GM18517 (cell line): ENCODE measurements around the gene LPCAT4.

ENCODE experiments used
- ATAC-seq: cut with Tn5 transposase; IDR thresholded peaks from one replicate; pipeline ENCODE4 v1.9.1; 2021; ENCODE audit warnings: mild to moderate bottlenecking, moderate library complexity; ENCODE audit not compliant: unreplicated experiment

LPCAT4 gene

GRCh38 chr15:34337557-34338306 lies 29.3 kb downstream of the LPCAT4 start, which contains the start of gene SLC12A6:
Gene SLC12A6, minus strand, starts transcription at chr15:34337781. Its CDS starts 1,101 bp downstream, at chr15:34336680.
- peak; percentile 43 for ATAC-seq

DNA sequence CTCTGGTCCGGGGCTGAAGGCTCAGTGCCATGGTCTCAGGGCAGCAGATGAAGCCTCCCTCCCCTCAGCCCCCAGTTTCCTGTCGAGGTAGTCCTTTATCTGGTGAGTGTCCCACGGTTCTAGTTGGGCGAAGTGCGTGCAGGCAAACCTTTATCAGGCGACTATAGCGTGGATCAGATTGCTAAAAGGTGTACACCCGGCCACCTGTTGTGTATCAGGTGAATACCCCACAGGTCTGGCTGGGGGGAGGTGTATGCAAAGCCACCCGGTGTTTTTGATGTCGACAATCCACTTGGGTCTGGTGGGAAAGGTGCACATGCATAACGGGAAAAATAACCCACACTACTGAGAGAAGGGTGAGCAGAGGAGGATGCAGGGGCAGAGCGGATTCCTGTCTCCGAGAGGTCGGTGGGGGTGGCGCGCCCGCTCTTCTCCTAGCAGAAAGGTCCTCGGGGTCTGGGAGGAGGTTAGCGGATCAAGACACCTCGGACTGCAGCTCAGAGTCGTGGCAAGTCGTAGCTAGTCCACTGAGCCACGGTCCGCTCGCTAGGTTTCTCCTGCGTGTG lies 29.9 kb downstream of the LPCAT4 start:
- ATAC-seq, result no peak

DNA sequence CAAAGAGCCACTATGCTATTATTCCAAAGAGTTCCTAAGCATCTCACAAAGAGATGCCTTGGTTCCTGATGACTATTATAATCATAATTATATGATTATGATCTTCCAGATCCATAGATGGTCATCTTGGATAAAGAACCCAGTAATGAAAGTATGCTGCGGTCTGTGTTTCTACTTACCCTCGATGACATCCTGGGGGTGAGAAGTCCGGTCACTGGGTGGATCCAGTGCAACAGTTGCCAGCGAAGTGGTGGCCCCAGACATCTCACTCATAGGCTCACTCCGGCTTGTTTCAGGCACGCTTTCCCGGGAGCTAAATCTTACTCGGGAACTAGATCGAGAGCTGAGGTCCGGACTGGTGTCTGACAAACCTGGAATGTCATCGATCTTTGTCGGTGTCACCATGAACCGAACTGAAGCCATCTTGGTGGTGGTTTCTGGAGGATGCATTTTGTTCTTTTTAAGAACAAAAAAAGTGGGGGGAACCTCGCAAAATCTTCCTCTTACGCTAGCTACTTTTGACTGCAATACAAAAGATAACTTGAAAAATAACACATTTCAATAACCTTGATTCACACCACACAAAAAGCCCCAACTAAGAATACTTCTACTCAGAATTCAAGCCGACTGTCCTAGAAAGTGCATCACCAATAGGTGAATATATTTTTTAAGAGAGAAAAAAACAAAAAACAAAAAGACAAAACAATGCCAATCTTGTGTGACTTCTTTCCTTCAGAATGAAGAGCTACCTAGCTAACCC lies 30.6 kb downstream of the LPCAT4 start:
- ATAC-seq, result no peak

DNA sequence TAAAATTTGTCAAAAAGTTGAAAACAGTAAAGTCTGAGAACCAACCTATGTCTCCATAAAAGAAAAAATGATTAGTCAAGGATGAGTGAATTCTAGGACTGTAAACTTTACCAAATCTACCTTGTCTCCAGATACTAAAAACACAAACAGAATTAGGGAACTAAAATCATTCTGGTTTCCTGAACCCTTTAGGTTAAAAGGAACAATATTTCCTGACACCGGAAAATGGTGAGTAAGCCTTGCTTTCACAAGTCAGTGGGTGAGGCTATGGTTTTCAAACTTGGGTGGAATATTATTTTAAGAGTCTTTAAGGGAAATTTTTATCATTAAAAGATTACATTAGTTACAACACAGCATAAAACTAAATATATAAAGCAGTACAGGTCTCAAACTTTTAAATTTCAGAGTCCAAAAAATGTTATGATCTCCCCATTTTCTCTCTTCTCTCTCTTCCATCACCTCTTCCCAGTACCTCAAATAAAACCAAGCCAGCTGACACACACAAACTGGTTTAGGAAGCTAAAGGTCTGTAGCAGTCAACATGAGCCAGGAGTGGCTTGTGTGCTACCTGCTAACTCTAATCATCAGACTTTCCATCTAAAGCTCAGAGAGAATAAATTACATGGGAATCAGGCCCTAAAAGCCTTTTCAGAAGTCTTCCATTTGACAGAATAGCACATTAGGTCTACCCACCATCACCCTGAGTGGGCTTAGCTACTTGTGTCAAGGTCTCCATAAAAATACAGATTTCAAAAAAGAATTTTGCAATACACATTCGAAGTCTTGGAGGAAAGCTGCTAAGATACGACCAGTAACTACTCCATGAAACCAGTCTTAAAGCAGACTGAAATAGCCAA lies 31.6 kb downstream of the LPCAT4 start:
- ATAC-seq, result no peak

GRCh38 chr15:34334672-34335071 lies 32.3 kb downstream of the LPCAT4 start:
- ATAC-seq, result no peak

- no peak for ATAC-seq
Measured at GRCh38 chr15:34332553-34333120, 34.4 kb downstream of the LPCAT4 start.

DNA sequence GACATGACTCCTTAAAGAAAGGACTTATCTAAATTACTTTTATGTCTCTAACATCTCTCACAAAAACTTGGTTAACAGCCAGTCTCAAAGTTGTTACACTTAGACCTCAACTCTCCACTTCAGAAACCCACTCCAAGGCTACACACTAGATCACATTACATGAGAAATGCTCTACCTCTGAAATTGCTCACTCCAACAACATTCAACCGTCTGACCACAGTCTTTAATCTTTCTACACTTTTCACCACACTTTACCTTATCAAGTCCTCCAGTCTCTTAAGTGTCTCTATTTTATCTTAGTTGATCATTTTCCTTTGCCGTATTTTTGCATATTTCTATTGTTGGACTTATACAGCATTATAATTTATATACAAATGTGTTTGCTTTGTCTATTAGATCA lies 35.2 kb downstream of the LPCAT4 start:
- no peak for ATAC-seq

GRCh38 chr15:34330279-34330678 lies 36.7 kb downstream of the LPCAT4 start:
- no peak for ATAC-seq

GRCh38 chr15:34329006-34329405 lies 38.0 kb downstream of the LPCAT4 start:
- ATAC-seq, result no peak

DNA sequence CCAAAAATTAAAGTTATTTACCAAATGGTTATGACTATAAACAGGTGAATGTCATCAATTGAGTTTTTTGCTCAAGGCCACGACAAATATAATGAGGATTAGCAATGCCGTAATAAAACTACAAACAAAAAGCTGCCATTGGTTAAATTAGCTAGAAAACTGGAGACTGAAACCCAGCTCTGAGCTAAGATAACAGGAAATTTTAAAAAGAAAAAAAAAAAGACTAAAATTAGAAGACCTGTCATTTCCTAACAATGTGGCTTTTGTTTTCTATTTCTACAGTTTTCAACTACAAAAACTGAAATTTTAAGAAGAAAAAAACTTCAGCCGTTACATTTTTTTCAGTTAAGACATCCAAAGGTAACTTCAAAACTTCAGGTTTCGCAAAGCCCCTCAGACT lies 39.1 kb downstream of the LPCAT4 start:
- no peak for ATAC-seq

GRCh38 chr15:34325368-34325767 lies 41.6 kb downstream of the LPCAT4 start:
- ATAC-seq, result no peak

GRCh38 chr15:34324933-34325332 lies 42.1 kb downstream of the LPCAT4 start:
- no peak for ATAC-seq

DNA sequence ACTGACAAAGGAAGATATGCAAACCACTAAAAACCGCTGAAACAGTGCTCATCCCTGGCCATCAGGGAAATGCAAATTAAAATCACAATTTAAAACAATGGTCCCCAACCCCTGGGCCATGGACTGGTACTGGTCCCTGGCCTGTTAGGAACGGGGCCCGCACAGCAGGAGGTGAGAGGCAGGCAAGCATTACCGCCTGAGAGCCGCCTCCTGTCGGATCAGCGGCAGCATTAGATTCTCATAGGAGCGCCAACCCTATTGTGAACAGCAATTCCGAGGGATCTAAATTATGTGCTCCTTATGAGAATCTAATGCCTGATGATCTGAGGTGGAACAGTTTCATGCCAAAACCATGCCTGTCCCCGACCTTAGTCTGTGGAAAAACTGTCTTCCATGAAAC lies 43.8 kb downstream of the LPCAT4 start:
- ATAC-seq, result no peak

GRCh38 chr15:34318277-34319079 lies 48.5 kb downstream of the LPCAT4 start:
- peak; percentile 74 for ATAC-seq

DNA sequence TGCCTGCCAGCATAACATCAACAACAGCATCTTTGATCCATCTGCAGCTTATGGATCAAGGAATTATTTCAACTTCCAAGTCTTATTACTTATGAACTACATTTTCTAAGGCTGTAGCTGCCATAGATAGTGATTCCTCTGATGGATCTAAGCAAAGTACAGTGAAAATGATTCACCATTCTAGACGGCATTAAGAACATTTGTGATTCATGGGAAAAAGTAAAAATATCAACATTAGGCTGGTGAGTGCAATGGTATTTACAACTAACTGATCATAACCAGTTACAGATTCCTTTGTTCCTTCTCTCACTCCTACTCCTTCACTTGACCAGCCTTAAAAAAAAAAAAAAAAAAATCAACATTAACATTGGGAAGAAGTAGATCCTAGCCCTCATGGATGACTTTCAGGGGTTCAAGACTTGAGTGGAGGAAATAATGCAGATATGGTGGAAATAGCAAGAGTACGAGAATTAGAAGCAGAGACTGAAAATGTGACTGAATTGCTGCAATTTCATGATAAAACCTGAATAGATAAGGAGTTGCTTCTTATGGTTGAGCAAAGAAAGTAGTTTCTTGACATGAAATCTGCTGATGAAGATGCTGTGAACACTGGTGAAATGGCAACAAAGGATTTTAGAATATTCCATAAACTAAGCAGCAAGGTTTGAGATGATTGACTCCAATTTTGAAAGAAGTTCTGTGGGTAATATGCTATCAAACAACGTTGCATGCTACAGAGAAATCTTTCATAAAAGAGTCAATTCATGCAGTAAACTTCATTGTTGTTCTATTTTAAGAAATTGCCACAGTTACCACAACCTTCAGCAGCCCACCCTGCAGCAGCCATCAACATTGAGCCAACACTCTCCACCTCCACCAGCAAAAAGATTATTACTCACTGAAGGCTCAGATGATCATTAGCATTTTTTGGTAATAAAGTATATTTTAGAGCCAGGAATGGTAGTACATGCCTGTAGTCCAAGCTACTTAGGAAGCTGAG lies 52.2 kb downstream of the LPCAT4 start:
- no peak for ATAC-seq

GRCh38 chr15:34311563-34311962 lies 55.4 kb downstream of the LPCAT4 start:
- no peak for ATAC-seq
